BE2C (cell line): Measurements from ENCODE around the gene SIAH1.
A peak's percentile ranks its signal among the peaks of the same experiment; 100 is the strongest.

Experiments
- DNase-seq: peaks from one replicate; pipeline ENCODE4 v3.0.0-alpha.2; 2020
- H3K27me3 ChIP-seq: fragments of 250-450 bp; sonication (Bioruptor Pico); 2 replicates; pipeline ENCODE4 v1.5.1; 2020; ENCODE audit warnings: mild to moderate bottlenecking
- H3K36me3 ChIP-seq: fragments of 250-450 bp; sonication (Bioruptor Pico); 2 replicates; pipeline ENCODE4 v1.5.1; 2020; ENCODE audit warnings: mild to moderate bottlenecking
- H3K4me1 ChIP-seq: fragments of 250-450 bp; sonication (Bioruptor Pico); 2 replicates; pipeline ENCODE4 v1.5.1; 2020
- H3K4me3 ChIP-seq: 2 replicates; pipeline ENCODE4 v1.5.1; 2011; ENCODE audit warnings: low read depth, low read length
- H3K9me3 ChIP-seq: fragments of 250-450 bp; sonication (Bioruptor Pico); 2 replicates; pipeline ENCODE4 v1.5.1; 2020
- CTCF ChIP-seq: IDR thresholded peaks from 2 replicates; pipeline ENCODE4 v1.5.1; 2012; ENCODE audit warnings: mild to moderate bottlenecking, low read depth, low read length

The SIAH1 gene

DNA sequence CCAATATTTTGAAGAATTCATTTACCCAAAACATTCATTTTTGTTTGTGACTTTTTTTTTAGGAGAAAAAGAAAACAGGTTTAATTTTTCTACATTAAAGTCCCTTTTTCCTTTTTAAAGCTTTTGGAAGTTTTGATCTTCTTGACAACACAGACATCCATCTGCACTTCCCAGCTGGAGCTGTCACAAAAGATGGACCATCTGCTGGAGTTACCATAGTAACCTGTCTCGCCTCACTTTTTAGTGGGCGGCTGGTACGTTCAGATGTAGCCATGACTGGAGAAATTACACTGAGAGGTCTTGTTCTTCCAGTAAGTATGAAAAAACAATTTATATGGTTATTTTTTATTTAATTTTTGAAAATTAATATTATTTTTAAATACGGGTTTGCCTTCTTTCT is 37.2 kb downstream of the SIAH1 start:
- DNase-seq, result peak; percentile 23
- no peak for TF ChIP-seq CTCF
- Histone ChIP-seq H3K36me3 (peaks cover 61% of the 10 kb centered on the region), H3K9me3 (no peaks in the 10 kb centered on the region), H3K27me3 (no peaks in the 10 kb centered on the region), H3K4me3 (no peak overlapping the region), H3K4me1 (no peaks in the 10 kb centered on the region)

DNA sequence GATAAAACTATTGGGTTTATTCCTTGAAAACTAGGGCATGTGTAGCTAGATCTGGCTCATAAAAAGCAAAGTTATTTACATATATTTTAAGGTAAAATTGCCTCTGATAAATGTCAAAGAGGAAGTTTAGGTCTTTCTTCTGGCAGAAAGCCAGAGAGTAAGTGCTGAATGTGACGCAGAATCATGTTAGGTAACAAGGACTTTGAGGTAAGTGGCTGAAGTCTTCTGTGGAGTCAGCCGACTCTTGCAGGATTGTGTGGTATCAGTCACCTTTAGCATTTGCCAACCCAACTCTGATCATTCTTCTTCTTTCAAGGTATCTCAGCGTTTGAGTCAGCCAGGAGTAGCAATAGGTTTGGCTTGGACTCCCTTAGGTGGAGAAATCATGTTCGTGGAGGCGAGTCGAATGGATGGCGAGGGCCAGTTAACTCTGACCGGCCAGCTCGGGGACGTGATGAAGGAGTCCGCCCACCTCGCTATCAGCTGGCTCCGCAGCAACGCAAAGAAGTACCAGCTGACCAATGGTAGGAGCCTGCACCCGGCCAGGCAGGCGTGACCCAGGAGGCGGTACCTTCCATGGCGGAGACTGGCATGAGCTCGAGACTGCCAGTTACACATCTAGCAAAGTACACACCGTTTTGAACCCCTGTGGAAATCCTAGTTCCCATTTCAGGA is 37.9 kb downstream of the SIAH1 start:
- TF ChIP-seq CTCF, result no peak
- Histone ChIP-seq H3K4me1 (no peaks in the 10 kb centered on the region), H3K4me3 (no peak overlapping the region), H3K27me3 (no peaks in the 10 kb centered on the region), H3K36me3 (peaks cover 59% of the 10 kb centered on the region), H3K9me3 (no peaks in the 10 kb centered on the region)
- DNase-seq, result no peak

GRCh38 chr16:48342591-48342990 is 42.6 kb downstream of the SIAH1 start:
- Histone ChIP-seq H3K36me3 (peaks cover 25% of the 10 kb centered on the region), H3K4me1 (no peaks in the 10 kb centered on the region), H3K4me3 (no peak overlapping the region), H3K27me3 (no peaks in the 10 kb centered on the region), H3K9me3 (no peaks in the 10 kb centered on the region)
- TF ChIP-seq CTCF, result no peak
- no peak for DNase-seq

- Histone ChIP-seq H3K27me3 (no peaks in the 10 kb centered on the region), H3K9me3 (no peaks in the 10 kb centered on the region), H3K4me3 (no peak overlapping the region), H3K4me1 (no peaks in the 10 kb centered on the region), H3K36me3 (peaks cover 33% of the 10 kb centered on the region)
- no peak for DNase-seq
- TF ChIP-seq CTCF, result no peak
Measured at GRCh38 chr16:48340054-48340453, 45.2 kb downstream of the SIAH1 start.

GRCh38 chr16:48335961-48336360 is 49.3 kb downstream of the SIAH1 start:
- Histone ChIP-seq H3K4me1 (no peaks in the 10 kb centered on the region), H3K9me3 (no peaks in the 10 kb centered on the region), H3K36me3 (peaks cover 32% of the 10 kb centered on the region), H3K4me3 (no peak overlapping the region), H3K27me3 (no peaks in the 10 kb centered on the region)
- DNase-seq, result no peak
- no peak for TF ChIP-seq CTCF

DNA sequence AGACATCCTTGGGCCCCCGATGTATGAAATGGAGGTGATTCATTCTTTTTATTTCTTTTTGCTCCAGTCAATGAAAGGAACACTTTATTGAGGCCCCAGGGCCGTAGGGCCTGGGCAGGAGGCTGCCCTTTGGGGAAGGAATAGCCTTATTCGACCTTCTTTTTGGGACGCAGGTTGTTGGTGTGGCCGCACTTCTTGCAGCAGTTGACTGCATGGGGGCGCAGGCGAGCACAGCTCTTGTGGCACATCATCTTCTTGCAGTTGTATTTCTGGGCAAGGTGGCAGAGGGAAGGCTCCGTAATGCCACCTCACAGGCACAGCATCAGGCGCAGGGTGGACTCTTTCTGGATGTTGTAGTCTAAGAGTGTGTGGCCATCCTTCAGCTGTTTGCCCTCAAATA is 50.9 kb downstream of the SIAH1 start:
- H3K36me3 ChIP-seq, result peaks cover 32% of the 10 kb centered on the region
- H3K4me3 ChIP-seq, result no peak overlapping the region
- TF ChIP-seq CTCF, result no peak
- H3K9me3 ChIP-seq, result no peaks in the 10 kb centered on the region
- no peak for DNase-seq
- H3K4me1 ChIP-seq, result no peaks in the 10 kb centered on the region
- no peaks in the 10 kb centered on the region for H3K27me3 ChIP-seq
